Glomerular endothelial cell (primary cell): ENCODE results near the gene AGRP. TPM values are rescaled to one million over a fixed set of nuclear protein-coding genes. Genes with fewer than 3 reads are reported as not detected.
A peak's percentile ranks its signal among the peaks of the same experiment; 100 is the strongest.
"Not testable (repeated sequence)": the region's sequence is repeated elsewhere in the genome, so short reads cannot be mapped to it uniquely, and the experiment has no call there.

ENCODE experiments used
- DNase-seq: peaks from one replicate; pipeline ENCODE4 v3.0.0-alpha.2; 2011; ENCODE audit warnings: low read depth, low spot score; ENCODE audit errors: extremely low read depth
- total RNA-seq: library from RNA; depleted of rRNA; stranded (reverse); fragments of >200 nt; gene quantifications from 2 replicates; pipeline ENCODE4 v1.2.3, GENCODE V29; 2015

AGRP gene, protein sequence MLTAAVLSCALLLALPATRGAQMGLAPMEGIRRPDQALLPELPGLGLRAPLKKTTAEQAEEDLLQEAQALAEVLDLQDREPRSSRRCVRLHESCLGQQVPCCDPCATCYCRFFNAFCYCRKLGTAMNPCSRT
- total RNA-seq = not detected in 2 replicates

DNA sequence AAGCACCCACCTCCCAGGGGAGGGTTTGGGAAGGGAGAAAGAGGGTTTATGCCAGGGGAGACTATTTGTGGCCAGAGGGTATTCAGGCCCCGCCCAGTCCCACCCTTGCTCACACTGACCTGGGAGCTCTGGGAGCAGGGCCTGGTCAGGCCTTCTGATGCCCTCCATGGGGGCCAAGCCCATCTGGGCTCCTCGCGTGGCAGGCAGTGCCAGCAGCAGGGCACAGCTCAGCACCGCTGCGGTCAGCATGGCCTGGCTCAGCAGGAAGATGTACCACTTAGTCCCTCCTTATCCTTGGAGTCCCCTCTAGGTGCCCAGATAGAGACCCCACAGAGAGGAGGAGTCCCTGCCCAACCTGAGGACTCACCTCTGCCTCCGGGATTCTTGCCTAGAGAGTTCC is at the start of gene AGRP:
Gene AGRP (minus strand): TSS at position 398 of the 400 bp plus-strand sequence. CDS start 149 bp downstream, at position 249.
- no peak for DNase-seq

- DNase-seq = no peak
Observed at GRCh38 chr16:67531247-67531646, 47.9 kb upstream of the AGRP start.

- DNase-seq = no peak
Observed at GRCh38 chr16:67530013-67530939, 46.9 kb upstream of the AGRP start.

DNA sequence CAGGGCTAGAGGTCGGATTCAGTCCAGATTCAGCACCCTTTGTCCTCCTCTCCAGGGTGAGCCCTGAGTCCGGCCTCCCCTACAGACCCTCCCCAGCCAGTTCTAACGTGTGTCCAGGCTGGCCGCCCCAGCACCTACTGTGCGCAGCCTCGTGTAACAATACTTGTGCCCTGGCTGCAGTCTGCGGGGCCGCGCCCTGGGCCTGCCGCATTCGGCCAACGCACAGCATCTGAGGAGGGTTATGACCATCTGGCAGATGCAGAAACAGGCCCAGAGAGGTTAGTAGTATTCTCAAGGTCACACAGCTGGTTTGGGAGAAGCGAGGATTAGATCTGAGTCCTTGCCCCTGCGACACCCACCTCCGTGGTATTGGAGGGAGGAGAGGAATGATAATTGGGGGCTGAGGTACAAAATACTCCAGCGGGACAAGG is 46.2 kb upstream of the AGRP start:
- DNase-seq = no peak

DNA sequence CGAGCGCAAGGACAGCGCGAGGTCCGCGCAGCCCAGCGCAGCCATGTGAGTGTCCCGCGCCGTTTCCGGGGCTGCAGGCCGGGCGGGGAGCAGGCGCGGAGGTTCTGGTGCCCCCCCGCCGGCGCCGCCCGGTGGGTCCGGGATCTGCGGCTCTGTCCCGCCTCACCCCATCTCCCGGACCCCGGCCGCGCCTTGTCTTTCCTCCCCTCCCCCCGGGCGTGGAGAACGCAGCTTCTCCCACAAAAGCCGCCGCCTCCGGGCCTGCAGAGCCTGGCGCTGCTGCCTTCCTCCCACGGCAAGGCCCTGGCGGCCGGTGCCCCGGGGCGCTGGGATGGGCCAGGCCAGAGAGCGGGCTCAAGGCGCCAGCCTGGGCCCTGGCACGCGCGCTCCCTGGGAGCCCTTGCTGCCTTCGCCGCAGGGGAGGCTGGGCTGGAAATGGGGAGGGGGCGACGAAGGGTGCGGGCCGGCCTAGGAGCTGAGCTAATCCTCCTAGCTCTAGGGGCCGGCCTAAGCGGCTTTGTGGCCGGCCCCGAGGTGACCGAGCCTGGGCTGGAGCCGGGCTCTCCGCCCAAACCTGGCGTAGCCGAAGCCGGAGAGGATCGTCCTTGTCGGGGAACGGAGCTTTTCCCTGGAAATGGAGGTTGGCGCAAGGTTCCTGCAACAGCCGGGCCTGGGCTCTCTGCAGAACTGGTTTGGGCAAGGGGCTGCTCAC is 45.7 kb upstream of the AGRP start:
- DNase-seq = no peak

GRCh38 chr16:67528222-67528869 is 45.0 kb upstream of the AGRP start, which contains the start of gene RIPOR1:
RIPOR1 (plus strand) TSS chr16:67528829; CDS start chr16:67538447, 9,618 bp downstream.
- no peak for DNase-seq

GRCh38 chr16:67526149-67526791 is 42.9 kb upstream of the AGRP start:
- DNase-seq = no peak

DNA sequence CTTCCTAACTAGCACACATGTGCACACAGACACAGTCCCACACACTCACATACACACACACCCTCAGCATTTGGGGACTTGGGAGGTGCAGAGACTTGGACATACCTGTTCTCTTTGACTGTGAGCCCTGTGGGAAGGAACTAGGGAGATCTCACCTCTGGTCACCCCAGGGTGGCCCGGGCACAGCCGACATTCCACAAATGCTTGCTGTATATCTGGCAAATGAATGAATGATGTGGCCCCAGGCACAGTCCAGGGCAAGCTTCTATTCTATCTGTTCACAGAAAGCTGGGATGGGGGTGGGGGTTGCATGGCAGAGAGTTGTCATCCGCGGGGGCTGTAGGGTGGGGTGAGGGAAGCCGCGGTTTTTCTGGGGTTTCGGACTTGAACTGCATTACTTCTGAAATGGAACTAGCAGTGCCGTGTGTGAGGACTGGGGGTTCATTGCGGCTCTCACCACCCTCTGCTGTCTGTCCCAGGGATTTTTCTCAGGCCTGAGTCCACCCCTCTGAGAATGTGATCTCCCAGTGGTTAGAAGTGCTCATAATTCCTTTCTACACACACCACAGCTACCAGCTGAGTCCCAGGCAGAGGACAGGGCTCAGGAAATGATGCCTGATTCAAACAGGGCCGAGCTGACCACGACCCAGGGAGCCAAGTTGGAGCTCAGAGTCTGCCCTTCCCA is 42.0 kb upstream of the AGRP start:
- DNase-seq = no peak

DNA sequence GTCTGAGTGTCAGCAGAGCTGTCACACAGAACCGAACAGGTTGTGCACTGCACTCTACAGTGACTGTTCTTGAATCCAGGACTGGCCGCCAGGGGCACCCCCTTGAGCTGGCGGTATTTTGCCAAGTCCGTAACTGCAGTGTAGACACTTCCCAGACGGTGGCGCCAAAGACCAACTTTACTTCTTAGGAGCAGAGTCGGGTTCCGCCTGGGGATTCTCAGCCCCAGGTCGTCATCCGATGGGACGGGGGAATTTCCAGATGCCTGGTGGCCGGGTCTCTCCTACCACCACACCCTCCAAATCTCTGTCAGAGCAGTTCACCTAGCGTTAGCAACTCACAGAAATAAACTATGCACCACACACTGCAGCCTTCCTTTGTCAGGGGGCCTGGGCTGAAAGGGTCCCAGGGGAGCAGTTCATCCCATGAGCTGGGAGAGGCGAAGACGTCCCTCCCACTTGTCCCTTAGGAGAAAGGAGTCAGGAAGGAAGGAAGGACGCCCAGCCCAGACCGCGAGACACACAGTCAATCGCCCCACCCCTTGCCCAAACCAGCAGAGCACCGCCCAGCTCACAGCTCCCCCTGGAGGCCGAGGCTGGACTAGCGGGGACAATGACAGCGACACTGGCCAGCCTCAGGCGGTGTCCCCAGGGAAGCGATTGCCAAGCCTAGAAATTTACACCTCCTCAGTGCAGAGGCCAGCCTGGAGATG is 37.9 kb upstream of the AGRP start:
- peak; percentile 92 for DNase-seq

DNA sequence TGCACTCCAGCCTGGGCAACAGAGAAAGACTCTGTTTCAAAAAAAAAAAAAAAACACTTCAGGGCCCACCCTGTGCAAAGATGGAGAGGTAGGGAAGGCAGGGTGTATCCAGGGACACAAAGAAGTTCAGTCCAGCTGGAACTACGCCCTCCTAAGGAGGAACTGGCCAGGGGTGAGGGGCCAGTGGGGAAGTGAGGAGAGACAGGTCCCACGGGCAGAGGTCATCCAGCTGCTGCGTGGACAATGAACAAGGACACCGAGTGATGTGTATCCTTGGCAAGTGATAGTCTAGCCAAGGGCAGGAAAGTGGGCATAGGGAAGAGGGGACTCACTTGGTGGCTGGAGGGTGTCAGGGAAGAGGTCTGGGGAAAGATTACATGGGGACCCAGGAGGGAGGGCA is 35.9 kb upstream of the AGRP start:
- no peak for DNase-seq

GRCh38 chr16:67518676-67519075 is 35.3 kb upstream of the AGRP start:
- DNase-seq = no peak

GRCh38 chr16:67517661-67518423 is 34.5 kb upstream of the AGRP start:
- DNase-seq = no peak

- DNase-seq = no peak
Observed at GRCh38 chr16:67517155-67517445, 33.8 kb upstream of the AGRP start.

DNA sequence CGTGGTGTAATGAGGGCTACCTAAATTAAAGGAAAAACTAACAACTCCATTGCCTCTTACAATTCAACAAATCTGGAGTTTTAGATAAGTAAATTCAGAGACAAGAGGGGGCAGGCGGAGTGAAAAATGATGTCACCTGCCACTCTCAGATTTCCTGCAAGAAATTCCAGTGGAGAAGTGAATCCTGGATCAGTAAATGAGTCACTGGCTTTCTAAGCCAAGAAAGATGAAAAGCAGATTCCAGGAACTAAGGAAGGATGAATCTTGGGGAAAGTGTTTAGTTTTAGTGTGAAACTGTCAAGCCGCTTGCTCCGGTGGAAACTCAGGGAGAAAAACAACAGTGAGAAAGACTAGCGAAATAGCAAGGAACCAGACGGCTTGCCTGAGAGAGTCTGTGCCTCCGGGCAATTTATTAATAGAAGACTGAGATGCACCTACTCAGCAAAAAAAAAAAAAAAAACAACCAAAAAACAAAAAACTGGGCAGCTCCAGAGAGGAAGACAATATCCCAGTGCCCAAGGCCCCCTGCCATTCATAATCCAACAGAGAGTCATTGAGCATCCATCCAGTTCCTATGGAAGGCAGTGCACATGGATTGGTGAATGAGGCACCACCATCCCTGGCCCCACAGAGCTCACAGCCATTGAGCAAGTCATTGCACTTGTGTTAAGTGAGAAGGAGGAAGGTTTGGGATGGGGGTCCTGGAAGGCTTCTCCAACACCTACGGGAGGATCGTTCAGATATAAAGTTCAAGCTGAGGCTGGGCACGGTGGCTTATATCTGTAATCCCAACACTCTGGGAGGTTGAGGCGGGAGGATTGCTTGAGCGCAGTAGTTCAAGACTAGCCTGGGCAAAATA is 33.2 kb upstream of the AGRP start:
- no peak for DNase-seq

DNA sequence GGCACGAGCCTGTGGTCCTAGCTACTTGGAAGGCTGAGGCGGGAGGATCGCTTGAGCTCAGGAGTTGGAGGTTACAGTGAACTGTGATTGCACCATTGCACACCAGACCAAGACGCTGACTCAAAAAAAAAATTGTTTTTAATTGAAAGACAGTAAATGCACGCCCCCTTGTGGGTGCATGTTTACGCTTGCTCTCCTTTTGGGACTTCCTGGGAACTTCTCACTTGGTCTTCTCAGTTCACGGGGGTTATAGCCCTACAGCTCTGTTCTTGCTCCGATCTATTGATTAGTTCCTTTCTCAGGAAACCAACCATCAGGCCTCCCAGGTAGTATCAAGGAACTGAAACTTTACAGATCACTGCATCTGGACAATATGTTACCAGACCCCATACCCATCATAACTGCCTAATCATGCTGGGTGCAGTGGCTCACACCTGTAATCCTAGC is 31.1 kb upstream of the AGRP start:
- peak; percentile 72 for DNase-seq

GRCh38 chr16:67513892-67514291 is 30.5 kb upstream of the AGRP start:
- DNase-seq = not testable (repeated sequence)

DNA sequence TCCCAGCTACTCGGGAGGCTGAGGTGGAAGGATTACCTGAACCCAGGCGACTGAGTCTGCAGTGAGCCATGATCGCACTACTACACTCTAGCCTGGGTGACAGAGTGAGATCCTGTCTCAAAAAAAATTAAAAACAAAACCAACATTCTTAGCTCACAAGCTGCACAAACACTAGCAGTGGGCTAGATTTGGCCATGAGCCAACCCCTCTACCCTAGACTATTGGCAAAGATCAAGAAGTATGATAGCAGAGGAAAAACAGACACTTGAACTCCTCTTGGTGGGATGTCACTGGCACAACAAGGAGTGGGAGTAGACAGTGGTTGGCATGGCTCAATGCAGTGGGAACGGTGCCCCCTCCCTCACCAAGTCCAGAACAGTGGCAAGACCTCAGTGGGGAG is 25.7 kb upstream of the AGRP start:
- no peak for DNase-seq

DNA sequence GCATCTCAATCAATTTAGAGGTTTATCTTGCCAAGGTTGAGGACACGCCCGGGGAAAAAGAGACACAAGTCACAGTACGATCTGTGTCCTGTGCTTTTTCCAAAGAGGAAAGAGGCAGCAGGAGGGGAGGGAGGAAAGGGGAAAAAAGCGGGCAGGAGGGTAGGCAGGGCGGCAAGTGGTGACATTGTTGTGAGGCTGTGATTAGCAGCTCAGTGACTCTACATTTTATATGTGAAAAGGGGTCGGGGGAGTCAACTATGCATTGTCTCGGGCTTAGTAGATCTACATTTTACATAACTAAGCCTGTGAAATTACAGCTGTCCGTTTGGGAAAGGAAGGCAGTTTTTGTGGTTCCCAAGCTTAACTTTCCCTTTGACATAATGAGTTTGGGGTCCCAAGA is 23.1 kb upstream of the AGRP start:
- DNase-seq = no peak
